ENCODE measurements around the gene NUP42. TPM values are rescaled to one million over a fixed set of nuclear protein-coding genes. Genes with fewer than 3 reads are reported as not detected.

Gene NUP42
- 54.9 TPM for polyA plus RNA-seq (2012; ENCODE audit: low read depth, missing spikeins)

GRCh38 chr7:23181684-23182553 lies at the start of gene NUP42:
Gene NUP42 (plus strand): TSS chr7:23182048. CDS start chr7:23182086, 38 bp downstream.
- TF ChIP-seq SPI1 (IDR thresholded peaks at IDR 0.05; ENCODE audit: low read depth, low read length) (no peak), POLR2AphosphoS5 (IDR thresholded peaks at IDR 0.05; ENCODE audit: low read depth, low read length) (peak; percentile 90), POLR2A (IDR thresholded peaks at IDR 0.05; ENCODE audit: low read depth, low read length) (peak; percentile 94), POU2F2 (IDR thresholded peaks at IDR 0.05; ENCODE audit: low read depth, low read length) (no peak), TAF1 (IDR thresholded peaks at IDR 0.05; ENCODE audit: low read depth, low read length) (peak; percentile 74), PAX5 (IDR thresholded peaks at IDR 0.05; ENCODE audit: insufficient read depth, low read length, severe bottlenecking) (no peak)
- FAIRE-seq (peak; percentile 99), DNase-seq (ENCODE audit: insufficient read length, low spot score) (peak; percentile 67)

- no peak for DNase-seq (ENCODE audit: insufficient read length, low spot score)
- no peak for FAIRE-seq
- no peak for TF ChIP-seq POLR2AphosphoS5 (IDR thresholded peaks at IDR 0.05; ENCODE audit: low read depth, low read length)
- TF ChIP-seq TAF1 (IDR thresholded peaks at IDR 0.05; ENCODE audit: low read depth, low read length): no peak
- no peak for TF ChIP-seq POU2F2 (IDR thresholded peaks at IDR 0.05; ENCODE audit: low read depth, low read length)
- no peak for TF ChIP-seq PAX5 (IDR thresholded peaks at IDR 0.05; ENCODE audit: insufficient read depth, low read length, severe bottlenecking)
- no peak for TF ChIP-seq POLR2A (IDR thresholded peaks at IDR 0.05; ENCODE audit: low read depth, low read length)
- no peak for TF ChIP-seq SPI1 (IDR thresholded peaks at IDR 0.05; ENCODE audit: low read depth, low read length)
Observed at GRCh38 chr7:23133797-23134196, 48.1 kb upstream of the NUP42 start.

GRCh38 chr7:23135755-23136154 lies 46.1 kb upstream of the NUP42 start:
- TF ChIP-seq POLR2A (IDR thresholded peaks at IDR 0.05; ENCODE audit: low read depth, low read length): no peak
- no peak for TF ChIP-seq TAF1 (IDR thresholded peaks at IDR 0.05; ENCODE audit: low read depth, low read length)
- TF ChIP-seq PAX5 (IDR thresholded peaks at IDR 0.05; ENCODE audit: insufficient read depth, low read length, severe bottlenecking): no peak
- TF ChIP-seq POLR2AphosphoS5 (IDR thresholded peaks at IDR 0.05; ENCODE audit: low read depth, low read length): no peak
- no peak for TF ChIP-seq SPI1 (IDR thresholded peaks at IDR 0.05; ENCODE audit: low read depth, low read length)
- no peak for TF ChIP-seq POU2F2 (IDR thresholded peaks at IDR 0.05; ENCODE audit: low read depth, low read length)
- no peak for FAIRE-seq

GRCh38 chr7:23136216-23136615 lies 45.6 kb upstream of the NUP42 start:
- DNase-seq (ENCODE audit: insufficient read length, low spot score) (no peak), FAIRE-seq (no peak)
- TF ChIP-seq POLR2AphosphoS5 (IDR thresholded peaks at IDR 0.05; ENCODE audit: low read depth, low read length) (no peak), SPI1 (IDR thresholded peaks at IDR 0.05; ENCODE audit: low read depth, low read length) (no peak), PAX5 (IDR thresholded peaks at IDR 0.05; ENCODE audit: insufficient read depth, low read length, severe bottlenecking) (no peak), TAF1 (IDR thresholded peaks at IDR 0.05; ENCODE audit: low read depth, low read length) (no peak), POU2F2 (IDR thresholded peaks at IDR 0.05; ENCODE audit: low read depth, low read length) (no peak), POLR2A (IDR thresholded peaks at IDR 0.05; ENCODE audit: low read depth, low read length) (no peak)

More at GRCh38 chr7:23135755-23136154, 46.1 kb upstream of the NUP42 start:
- no peak for DNase-seq (ENCODE audit: insufficient read length, low spot score)

GRCh38 chr7:23157679-23158078 lies 24.2 kb upstream of the NUP42 start:
- TF ChIP-seq POU2F2 (IDR thresholded peaks at IDR 0.05; ENCODE audit: low read depth, low read length) (no peak), POLR2AphosphoS5 (IDR thresholded peaks at IDR 0.05; ENCODE audit: low read depth, low read length) (no peak), SPI1 (IDR thresholded peaks at IDR 0.05; ENCODE audit: low read depth, low read length) (no peak), TAF1 (IDR thresholded peaks at IDR 0.05; ENCODE audit: low read depth, low read length) (no peak), PAX5 (IDR thresholded peaks at IDR 0.05; ENCODE audit: insufficient read depth, low read length, severe bottlenecking) (no peak), POLR2A (IDR thresholded peaks at IDR 0.05; ENCODE audit: low read depth, low read length) (no peak)
- FAIRE-seq: no peak
- no peak for DNase-seq (ENCODE audit: insufficient read length, low spot score)

- FAIRE-seq (no peak), DNase-seq (ENCODE audit: insufficient read length, low spot score) (no peak)
- TF ChIP-seq POLR2AphosphoS5 (IDR thresholded peaks at IDR 0.05; ENCODE audit: low read depth, low read length) (no peak), POLR2A (IDR thresholded peaks at IDR 0.05; ENCODE audit: low read depth, low read length) (no peak), POU2F2 (IDR thresholded peaks at IDR 0.05; ENCODE audit: low read depth, low read length) (no peak), TAF1 (IDR thresholded peaks at IDR 0.05; ENCODE audit: low read depth, low read length) (no peak), SPI1 (IDR thresholded peaks at IDR 0.05; ENCODE audit: low read depth, low read length) (no peak), PAX5 (IDR thresholded peaks at IDR 0.05; ENCODE audit: insufficient read depth, low read length, severe bottlenecking) (no peak)
Observed at GRCh38 chr7:23158546-23158945, 23.3 kb upstream of the NUP42 start.

GRCh38 chr7:23161482-23161881 lies 20.4 kb upstream of the NUP42 start:
- DNase-seq (ENCODE audit: insufficient read length, low spot score): no peak
- no peak for TF ChIP-seq SPI1 (IDR thresholded peaks at IDR 0.05; ENCODE audit: low read depth, low read length)
- TF ChIP-seq POU2F2 (IDR thresholded peaks at IDR 0.05; ENCODE audit: low read depth, low read length): no peak
- no peak for TF ChIP-seq POLR2AphosphoS5 (IDR thresholded peaks at IDR 0.05; ENCODE audit: low read depth, low read length)
- TF ChIP-seq POLR2A (IDR thresholded peaks at IDR 0.05; ENCODE audit: low read depth, low read length): no peak
- no peak for TF ChIP-seq PAX5 (IDR thresholded peaks at IDR 0.05; ENCODE audit: insufficient read depth, low read length, severe bottlenecking)
- no peak for TF ChIP-seq TAF1 (IDR thresholded peaks at IDR 0.05; ENCODE audit: low read depth, low read length)
- FAIRE-seq: no peak

- FAIRE-seq: no peak
- TF ChIP-seq POLR2A (IDR thresholded peaks at IDR 0.05; ENCODE audit: low read depth, low read length): no peak
- TF ChIP-seq TAF1 (IDR thresholded peaks at IDR 0.05; ENCODE audit: low read depth, low read length): no peak
- no peak for TF ChIP-seq PAX5 (IDR thresholded peaks at IDR 0.05; ENCODE audit: insufficient read depth, low read length, severe bottlenecking)
- no peak for TF ChIP-seq POLR2AphosphoS5 (IDR thresholded peaks at IDR 0.05; ENCODE audit: low read depth, low read length)
- no peak for TF ChIP-seq POU2F2 (IDR thresholded peaks at IDR 0.05; ENCODE audit: low read depth, low read length)
- no peak for TF ChIP-seq SPI1 (IDR thresholded peaks at IDR 0.05; ENCODE audit: low read depth, low read length)
- no peak for DNase-seq (ENCODE audit: insufficient read length, low spot score)
Observed at GRCh38 chr7:23164846-23165245, 17.0 kb upstream of the NUP42 start.

GRCh38 chr7:23165316-23165715 lies 16.5 kb upstream of the NUP42 start:
- no peak for TF ChIP-seq PAX5 (IDR thresholded peaks at IDR 0.05; ENCODE audit: insufficient read depth, low read length, severe bottlenecking)
- TF ChIP-seq SPI1 (IDR thresholded peaks at IDR 0.05; ENCODE audit: low read depth, low read length): no peak
- no peak for TF ChIP-seq POU2F2 (IDR thresholded peaks at IDR 0.05; ENCODE audit: low read depth, low read length)
- no peak for TF ChIP-seq TAF1 (IDR thresholded peaks at IDR 0.05; ENCODE audit: low read depth, low read length)
- no peak for TF ChIP-seq POLR2AphosphoS5 (IDR thresholded peaks at IDR 0.05; ENCODE audit: low read depth, low read length)
- TF ChIP-seq POLR2A (IDR thresholded peaks at IDR 0.05; ENCODE audit: low read depth, low read length): no peak
- FAIRE-seq (no peak), DNase-seq (ENCODE audit: insufficient read length, low spot score) (no peak)

Data from GM12891 (cell line).